ENCODE measurements around the gene FRRS1L.

DNA sequence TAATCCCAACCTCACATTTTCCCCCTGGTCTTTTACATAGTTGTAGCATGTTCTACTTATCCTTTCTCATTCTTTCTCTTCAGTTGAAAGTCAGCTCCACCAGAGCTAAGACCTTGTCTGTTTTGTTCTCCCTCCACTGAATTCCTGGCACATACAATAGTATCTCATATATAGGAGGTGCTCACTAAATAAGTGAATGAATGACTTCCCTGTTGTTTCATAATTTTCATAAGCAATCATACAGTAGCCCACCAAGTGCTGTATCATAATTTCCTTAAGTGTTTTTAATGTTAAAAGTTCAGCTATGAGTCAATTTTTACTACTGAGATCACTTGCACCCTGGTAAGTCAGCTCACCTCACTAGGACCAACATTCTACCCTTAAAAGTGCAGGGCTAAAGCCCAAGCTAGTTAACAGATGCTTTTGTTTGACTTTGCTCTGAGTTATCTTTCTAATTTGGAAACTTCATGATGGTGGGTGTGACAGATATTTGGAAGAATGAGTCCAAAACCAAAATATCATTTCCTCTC is 74.9 kb downstream of the FRRS1L start:
- no peak for TF ChIP-seq GATA2 (IDR thresholded peaks at IDR 0.05; ENCODE audit: low read depth, low read length)
- no peak for TF ChIP-seq GATA3 (IDR thresholded peaks at IDR 0.05; ENCODE audit: low read depth, low read length)
